Iris pigment epithelial cell (primary cell): ENCODE measurements around the gene SMURF1.
A peak's percentile ranks its signal among the peaks of the same experiment; 100 is the strongest.
"Not testable (repeated sequence)": the region's sequence is repeated elsewhere in the genome, so short reads cannot be mapped to it uniquely, and the experiment has no call there.

Experiments
- DNase-seq: peaks from one replicate; pipeline ENCODE4 v3.0.0-alpha.2; 2011; ENCODE audit warnings: low read depth

The SMURF1 gene

DNA sequence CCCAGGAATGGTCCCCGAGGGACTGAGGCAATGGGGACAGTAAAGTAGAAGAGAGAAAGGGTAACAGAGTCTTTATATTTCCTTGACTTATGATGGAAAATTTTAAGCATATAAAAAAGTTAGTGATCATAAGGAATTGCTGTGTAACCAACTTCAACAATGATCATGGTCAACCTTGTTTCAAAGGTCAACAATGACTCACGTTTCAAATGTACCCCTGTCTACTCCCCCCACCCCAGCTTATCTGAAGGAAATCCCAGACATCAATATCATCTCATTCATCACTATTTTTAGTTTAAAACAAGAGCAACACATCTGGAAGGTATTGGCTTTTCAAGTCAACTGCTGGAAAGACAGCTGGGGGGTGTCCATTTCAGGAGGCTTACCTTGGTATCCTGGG is 92.9 kb downstream of the SMURF1 start:
- DNase-seq = no peak

DNA sequence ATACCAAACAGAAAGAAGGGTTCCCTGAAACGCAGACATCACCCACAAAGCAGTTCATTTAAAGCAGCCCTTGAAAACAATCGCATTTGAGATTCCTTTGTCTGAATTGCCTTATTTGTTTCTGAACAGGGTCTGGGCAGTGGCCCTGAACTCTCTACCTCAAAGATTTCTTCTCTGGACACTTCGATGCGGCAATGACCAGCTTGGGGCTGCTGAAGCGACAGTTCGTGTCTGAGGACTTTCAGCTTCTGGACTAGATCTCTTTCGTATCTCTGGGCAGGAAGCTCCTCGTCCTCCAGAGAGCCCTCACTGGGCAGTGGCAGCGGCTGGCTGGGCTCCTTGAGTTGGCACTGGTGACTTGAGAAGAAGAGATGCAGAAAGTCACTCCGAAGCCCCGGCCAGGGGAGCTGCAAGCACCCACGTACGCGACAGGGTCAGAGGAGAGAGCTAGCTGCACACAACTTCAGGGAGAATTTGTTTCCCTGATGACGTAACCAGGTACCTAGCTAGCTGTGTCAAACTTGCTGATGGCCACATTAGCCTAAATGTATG is 96.3 kb downstream of the SMURF1 start:
- DNase-seq = no peak

DNA sequence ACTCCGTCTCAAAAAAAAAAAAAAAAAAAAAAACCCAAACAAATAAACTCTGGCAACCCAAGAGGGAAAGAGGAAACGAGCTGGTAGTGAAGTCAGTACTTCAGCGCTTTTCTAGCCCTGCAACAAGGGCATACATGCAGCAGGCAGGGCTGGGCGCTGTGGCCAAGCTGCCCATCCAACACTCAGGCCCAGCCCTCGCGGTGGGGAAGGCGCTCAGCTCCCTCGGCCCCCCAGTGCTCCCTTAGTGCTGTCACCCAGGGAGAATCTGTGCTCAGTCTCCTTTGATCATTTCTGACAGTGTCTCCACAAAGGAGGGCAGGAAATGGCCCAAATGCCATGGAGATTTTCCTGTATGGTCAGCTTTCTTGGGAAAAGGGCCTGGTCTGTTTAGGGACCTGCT is 97.2 kb downstream of the SMURF1 start:
- DNase-seq = no peak

DNA sequence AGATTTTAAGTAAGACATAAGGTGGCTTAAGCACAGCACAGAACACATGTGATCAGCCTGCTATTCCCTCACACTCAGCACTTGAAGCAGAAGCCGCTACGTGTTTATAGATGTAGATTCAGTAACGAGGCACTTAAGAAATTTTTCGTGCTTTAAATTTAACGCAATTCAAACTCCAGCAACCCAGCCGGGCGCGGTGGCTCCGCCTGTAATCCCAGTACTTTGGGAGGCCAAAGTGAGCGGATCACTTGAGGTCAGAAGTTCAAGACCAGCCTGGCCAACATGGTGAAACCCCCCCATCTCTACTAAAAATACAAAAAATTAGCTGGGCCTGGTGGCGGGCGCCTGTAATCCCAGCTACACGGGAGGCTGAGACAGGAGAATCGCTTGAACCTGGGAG is 97.6 kb downstream of the SMURF1 start:
- DNase-seq = not testable (repeated sequence)

DNA sequence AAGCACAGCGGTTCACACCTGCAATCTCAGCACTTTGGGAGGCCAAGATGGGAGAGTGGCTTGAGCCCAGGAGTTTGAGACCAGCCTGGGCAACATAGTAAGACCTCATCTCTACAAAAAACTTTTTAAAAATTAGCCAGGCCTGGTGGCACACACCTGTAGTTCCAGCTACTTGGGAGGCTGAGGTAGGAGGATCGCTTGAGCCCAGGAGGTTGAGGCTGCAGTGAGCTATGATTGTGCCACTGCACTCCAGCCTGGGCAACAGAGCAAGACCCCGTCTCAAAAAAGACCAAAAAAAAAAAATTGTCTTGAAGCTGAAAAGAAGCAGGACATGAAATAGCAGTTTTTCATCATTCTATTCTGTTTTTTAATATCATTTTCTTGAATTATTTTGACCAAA is 99.0 kb downstream of the SMURF1 start:
- not testable (repeated sequence) for DNase-seq

DNA sequence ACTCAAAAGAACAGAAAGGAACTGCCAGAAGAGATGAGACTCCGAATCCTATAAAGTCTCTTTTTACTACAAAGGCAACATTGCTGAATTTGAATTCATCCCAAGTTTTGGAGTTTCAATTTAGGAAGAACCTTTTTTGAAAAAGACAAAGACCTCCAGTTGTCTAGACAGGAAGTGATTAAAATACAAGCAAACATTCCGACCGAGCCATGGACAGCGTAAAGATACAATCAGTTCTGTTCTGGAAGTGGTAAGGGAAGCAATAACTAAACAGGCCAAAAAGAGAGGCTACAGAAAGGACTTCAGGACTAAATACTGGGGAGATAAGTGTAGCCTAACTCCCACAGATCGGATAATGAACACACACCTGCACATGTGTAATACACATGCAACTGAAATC is 101.0 kb downstream of the SMURF1 start:
- peak; percentile 68 for DNase-seq

DNA sequence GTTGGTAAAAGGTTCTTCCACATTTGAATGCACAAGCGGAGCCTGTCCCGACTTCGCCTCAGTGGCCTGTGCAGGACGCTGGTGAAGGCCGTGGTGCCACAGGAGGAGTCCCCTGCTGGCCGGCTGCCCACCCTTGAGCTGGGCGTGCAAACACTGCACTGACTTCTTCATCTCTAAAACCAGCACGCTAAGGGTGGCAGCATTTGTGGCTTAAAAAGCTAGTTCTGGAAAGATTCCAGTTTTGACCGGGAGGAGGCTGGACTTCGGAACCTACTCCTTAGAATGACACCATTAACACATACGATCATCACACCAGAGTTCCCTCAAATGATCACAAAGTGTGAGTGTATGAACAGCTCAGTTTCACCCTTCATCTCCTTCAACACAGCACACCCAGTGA is 102.4 kb downstream of the SMURF1 start:
- DNase-seq = no peak

DNA sequence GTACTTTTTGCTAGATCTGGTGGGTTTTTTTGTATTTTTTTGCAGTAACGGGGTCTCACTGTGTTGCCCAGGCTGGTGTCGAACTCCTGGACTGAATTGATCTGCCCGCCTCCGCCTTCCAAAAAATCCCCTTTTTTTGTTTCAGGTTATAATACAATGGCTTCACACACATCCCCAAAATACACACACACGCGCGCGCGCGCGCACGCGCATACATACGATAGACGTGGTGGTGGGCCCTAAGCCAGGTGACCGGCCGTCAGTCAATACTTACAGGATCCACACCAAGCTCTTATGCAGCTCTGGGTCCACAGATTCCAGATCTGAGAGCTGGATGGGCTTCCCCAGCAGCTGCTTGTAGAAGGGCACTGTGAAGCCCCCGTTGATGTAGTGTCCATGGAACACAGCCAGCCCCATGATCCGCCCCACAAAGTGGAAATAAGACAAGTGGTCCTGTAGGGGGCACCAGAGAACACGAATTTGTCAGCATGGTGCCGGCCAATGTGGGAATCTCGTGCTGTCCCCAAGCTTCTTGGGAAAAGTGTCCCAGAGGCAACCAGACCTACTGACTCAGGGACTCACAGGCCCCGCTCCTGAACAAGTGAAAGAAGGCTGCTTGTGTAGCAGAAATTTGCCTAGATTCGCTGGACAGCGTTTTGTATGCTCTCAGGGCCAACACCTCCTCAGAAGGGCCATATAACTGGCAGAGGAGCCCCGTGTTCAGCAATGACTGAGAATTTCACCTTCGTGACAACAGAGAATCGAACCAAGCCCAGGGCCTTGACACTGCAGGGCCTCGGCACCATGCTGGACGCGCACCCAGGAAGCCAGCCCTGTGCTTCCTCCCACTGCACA is 103.6 kb downstream of the SMURF1 start:
- peak; percentile 76 for DNase-seq

DNA sequence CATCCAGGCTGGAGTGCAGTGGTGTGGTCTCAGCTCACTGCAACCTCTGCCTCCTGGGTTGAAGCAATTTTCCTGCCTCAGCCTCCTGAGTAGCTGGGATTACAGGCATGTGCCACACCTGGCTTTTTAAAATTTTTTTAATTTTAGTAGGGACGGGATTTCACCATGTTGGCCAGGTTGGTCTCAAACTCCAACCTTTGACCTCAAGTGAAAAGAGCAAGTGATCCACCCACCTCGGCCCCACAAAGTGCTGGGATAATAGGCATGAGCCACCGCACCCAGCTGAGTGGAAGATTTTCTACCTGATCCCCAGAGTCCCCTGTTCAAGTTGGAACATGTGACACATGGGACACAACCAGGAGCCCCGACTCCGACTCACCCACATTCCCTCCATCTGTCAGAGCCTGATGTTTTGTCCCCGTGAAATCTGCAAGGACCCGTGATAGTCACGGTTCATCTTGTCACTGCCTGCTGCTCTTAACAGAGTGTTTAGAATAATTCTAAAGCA is 104.5 kb downstream of the SMURF1 start:
- no peak for DNase-seq

DNA sequence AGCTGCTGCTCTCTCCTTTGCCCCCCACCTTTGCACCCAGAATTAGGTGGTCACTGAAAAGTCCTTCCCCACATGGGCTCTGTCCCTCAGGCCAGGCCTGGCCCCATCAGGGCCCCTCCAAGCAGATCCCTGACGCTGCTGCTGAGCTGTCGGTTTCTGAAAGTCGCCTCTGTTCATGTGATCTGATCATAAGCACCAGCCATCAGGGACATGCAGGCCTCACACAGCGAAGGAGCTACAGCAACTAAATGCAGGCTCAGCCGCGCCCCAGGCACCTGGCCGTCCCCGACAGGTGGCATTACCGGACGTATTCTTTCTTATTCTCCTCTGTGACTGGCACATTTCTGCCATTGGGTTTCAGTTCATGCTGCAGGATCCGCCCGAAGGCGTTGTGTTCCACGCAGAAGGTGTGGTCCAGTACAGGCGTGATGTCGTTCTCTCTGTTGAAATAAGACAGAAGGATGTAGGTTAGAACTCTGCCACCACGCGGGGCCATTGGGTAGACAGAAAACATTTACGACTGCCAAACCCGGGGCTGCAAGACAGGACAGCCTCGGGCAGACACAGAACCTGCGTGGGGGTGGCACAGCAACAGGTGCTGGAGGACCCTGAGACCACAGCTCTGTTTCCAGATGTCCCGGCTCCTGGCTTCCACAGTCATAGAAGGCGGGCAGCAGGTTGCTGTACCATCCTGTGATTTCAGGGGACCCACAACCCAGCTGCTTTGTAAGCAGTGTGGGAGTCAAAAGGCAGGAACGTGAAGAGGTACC is 105.6 kb downstream of the SMURF1 start:
- no peak for DNase-seq

DNA sequence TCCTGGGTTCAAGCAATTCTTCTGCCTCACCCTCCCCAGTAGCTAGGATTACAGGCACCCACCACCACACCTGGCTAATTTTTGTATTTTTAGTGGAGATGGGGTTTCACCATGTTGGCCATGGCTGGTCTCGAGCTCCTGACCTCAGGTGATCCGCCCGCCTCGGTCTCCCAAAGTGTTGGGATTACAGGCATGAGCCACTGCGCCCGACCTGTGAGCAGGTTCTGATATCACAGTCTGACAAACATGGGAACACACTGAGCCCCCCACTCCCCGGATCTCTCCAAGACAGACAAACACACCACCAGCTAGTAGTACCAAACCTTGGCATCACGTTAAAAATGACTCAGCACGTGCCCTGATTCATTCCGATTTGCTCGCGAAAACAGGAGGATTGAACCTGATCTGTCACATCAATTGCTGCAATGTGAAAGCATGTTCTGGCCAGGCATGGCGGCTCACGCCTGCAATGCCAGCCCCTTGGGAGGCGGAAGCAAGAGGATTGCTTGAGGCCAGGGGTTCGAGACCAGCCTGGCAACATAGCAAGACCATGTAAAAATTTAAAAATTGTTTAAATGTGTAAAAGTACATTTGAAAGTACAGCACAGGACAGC is 106.5 kb downstream of the SMURF1 start:
- DNase-seq = no peak

DNA sequence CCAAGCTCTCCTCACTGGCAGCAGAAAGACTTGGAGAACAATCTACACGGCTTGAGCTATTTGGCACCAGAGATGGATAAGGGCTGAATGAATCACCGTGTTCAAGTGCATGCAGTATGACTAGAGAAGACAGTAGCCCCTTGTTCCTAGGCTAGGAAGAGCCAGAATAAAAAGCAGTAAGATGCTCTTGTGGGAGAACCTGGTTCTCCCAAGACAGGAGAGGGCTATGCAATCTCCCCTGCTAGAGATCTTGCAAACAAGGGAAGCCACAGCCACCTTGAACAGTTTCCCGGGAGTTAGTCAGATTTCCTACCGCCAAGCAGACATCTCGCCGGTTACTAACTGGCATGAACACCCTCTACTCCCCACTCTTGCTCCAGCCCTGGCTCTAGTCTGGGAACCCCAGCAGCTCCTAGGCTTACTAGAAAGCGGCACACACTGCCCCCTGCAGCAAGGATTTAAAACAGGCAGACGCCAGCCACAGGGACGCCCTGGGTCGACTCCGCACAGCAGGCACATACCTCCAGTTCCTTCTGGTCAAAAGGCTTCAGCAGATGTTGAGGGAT is 107.3 kb downstream of the SMURF1 start:
- peak; percentile 45 for DNase-seq

DNA sequence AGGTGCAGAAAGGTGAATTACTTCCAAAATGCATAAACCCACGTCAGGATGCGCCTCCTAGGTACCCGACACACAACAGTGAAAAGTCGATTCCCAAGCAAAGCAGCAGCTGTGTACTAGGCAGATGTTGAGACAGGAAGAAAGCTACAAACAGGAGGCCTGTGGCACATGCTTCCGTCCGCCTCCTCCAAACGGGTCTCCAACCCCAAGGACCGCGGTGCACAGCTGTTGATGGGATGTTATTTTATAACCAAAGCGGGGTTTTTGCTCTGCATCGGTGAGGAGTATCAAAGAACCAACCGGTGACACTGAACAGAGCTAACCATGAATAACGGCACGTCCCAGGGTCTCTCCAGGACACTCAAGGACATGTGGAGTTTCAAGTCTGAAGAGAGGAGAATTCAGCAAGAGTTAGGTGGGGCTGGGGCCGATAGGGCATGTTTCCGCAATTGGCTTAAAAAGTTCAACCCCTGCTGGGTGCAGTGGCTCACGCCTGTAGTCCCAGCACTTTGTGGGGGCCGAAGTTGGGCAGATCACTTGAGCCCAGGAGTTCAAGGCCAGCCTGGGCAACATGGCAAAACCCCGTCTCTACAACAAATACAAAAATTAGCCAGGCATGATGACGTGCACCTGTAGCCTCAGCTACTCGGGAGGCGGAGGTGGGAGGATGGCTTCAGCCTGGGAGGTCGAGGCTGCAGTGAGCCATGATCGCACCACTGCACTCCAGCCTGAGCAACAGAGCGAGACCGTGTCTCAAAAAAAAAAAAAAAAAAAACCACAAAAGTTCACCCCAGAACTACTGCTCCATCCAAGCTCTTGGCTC is 108.0 kb downstream of the SMURF1 start:
- no peak for DNase-seq

DNA sequence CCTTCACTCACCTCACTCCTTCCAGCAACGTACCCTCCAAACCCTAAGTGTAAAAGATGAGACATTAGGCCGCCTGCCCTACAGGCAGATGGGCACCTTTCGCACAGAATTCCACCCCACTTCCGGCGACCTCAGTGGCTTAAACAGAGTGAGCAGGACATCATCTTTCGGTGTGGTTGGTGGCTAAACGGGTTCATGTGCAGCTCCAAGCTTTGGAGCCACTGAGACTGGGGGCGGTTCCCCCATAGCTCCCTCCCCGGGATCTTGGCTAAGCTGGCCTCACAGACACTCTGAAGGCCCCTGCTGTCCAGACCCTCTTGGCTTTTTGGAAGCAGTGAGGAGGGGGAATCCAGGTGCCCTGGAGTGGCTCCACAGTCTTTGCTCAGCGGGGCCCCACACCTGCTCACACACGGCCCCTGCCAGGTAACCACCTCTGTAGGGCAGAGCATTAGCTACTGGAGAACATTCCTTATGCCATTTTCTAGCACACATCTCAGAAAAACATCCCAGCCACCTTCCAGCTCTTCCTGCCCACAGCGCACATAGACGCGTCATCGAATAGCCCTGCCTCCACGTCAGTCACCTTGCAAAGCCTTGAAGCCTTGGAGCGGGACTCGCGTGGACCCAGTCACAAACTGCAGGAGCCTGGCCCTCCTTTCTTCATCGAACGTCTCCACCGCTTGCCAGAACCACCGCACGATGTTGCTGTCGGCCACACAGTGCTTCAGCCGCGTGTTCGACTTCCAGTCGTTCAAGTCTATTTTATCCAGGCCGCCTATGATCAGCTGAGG is 108.8 kb downstream of the SMURF1 start:
- no peak for DNase-seq

DNA sequence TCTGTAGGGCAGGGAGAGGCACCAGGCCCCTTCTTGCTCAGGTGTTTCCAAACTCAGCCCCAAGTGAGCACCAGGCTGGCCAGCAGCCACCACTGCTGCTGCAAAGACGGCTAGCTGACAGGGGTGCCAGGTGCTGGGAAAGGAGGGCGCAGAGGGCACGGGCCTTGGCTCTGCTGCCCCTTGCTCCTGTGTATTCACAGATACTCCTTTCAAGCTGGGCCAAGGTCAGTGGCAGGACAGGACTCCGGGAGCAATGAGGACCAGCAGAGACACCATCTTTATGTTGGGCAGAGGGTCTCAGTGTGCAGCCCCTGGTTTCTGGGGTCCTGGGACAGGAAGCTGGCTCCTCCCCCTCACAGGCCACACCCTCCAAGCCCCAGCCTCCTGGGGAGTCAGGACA is 110.1 kb downstream of the SMURF1 start:
- DNase-seq = no peak

DNA sequence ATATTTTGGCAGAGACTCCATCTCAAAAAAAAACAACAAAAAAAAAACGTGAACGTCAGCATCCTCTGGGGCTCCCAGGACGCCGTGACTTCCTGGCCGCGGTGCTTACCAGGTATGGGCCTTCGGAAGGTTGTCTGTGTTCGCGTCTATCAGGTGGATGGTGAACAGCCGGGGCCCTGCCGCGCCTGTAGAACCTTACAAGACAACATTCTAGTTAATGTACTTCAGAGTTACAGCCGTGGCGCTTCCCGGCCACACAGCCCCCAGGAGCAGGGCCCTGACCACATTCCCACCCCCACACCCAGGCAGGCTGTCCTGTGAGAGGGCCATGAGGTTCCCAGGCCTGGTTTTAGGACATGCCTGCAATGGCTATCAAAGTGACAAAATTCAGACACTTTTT is 111.0 kb downstream of the SMURF1 start:
- no peak for DNase-seq

DNA sequence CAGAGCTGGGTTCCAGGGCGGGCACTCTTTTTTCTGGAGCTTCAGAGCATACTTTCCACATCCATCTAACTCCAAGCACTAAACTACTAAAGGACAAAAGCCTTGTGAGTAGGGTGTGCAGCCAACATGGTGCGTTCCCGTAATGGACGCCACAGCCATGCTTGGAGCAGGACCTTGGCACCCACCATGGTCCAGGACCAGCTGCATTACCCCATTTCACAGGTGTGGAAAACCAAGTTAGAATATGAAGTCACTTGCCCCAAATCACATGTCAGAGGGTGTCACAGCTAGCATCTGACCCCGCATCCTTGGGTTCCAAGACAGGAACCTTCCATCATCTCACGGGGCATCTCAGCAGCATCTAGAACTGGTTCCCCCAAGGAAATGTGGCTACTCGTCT is 112.4 kb downstream of the SMURF1 start:
- no peak for DNase-seq

DNA sequence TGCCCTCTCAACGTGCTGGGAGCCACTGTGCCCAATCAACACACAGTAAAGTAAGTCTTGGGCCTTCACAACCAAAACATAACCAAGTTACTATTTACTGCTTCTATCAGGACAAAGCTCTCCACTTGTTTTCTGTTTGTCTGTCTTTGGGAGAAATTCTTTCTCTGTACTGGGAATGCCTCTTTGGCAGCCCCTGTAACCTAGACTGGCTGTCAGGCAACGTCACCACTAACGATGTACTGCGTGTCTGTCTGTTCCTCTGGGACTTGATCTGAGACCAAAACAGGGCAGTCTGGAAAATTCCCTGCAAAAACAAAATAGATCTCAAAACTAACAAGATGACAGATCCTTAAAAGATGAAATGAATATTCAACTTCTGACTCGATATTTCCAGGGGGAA is 113.0 kb downstream of the SMURF1 start:
- DNase-seq = no peak

DNA sequence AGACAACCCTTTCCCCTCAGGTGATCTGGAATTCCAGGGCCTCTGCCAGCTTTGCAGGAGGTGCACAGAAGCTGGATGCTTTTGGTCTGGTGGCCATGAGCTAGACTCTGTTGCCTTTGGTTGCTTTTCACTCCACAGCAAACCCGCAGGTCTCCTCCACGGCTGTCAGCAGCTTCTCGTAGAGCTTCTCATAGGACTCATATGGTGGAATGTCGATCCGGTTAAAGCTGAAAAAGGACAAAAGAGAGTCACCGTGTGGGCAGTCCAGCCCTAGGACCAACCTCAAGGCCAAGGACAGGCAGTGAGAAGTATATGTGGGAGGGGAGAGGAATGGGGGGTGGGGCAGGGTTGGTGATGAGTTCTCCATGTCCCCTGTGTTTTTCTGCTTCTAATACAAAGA is 113.5 kb downstream of the SMURF1 start:
- DNase-seq = no peak
